ENCODE results near the gene PDE6B.
"Not testable (repeated sequence)": the region's sequence is repeated elsewhere in the genome, so short reads cannot be mapped to it uniquely, and the experiment has no call there.

PDE6B gene

DNA sequence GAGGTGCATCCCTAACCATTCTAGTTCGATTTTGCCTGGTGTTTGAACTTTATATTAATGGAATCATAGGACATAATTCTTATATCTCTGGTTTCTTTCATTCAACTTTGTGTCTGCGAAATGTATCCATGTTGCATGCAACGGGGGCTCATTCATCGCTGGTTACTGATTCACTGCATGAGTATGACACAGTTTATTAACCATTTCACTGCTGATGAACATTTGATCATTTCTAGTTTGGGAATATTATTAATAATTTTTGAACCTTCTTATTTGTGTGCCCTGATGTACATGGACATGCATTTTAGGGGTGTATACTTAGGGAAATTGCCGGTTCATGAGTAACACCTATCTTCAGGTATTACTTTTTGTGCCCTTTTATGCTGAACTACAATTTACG is 44.2 kb upstream of the PDE6B start:
- DNase-seq (ENCODE audit: low spot score), result no peak
- TF ChIP-seq, protein P1, sequence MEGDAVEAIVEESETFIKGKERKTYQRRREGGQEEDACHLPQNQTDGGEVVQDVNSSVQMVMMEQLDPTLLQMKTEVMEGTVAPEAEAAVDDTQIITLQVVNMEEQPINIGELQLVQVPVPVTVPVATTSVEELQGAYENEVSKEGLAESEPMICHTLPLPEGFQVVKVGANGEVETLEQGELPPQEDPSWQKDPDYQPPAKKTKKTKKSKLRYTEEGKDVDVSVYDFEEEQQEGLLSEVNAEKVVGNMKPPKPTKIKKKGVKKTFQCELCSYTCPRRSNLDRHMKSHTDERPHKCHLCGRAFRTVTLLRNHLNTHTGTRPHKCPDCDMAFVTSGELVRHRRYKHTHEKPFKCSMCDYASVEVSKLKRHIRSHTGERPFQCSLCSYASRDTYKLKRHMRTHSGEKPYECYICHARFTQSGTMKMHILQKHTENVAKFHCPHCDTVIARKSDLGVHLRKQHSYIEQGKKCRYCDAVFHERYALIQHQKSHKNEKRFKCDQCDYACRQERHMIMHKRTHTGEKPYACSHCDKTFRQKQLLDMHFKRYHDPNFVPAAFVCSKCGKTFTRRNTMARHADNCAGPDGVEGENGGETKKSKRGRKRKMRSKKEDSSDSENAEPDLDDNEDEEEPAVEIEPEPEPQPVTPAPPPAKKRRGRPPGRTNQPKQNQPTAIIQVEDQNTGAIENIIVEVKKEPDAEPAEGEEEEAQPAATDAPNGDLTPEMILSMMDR (IDR thresholded peaks at IDR 0.05; ENCODE audit: extremely low read depth, missing control alignments), result no peak

DNA sequence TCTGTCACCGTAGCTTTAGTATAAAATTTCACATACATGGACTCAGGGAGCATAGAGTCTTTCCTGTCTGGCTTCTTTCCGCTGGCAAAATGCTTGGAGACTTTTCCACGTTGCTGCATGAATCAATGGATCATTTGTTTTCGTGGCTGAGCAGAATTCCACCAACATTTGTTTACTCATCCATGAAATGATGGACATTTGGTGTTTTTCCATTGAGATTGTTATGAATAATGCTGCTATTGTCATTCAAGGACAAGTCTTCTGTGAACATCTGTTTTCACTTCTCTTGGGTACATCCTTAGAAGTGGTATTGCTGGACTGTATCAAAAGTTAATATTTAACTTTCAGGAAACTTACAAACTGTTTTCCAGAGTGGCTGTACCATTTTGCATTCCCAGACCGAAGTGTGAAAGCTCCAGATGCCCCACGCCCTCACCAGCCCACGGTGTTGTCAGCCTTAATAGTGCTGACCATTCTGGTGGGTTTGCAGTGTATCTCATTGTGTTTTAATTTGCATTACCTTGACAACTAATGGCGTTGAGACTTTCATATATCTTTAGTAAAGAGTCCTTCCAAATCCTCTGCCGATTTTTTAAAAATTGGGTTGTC is 43.5 kb upstream of the PDE6B start:
- TF ChIP-seq, protein P1 (IDR thresholded peaks at IDR 0.05; ENCODE audit: extremely low read depth, missing control alignments), result no peak

DNA sequence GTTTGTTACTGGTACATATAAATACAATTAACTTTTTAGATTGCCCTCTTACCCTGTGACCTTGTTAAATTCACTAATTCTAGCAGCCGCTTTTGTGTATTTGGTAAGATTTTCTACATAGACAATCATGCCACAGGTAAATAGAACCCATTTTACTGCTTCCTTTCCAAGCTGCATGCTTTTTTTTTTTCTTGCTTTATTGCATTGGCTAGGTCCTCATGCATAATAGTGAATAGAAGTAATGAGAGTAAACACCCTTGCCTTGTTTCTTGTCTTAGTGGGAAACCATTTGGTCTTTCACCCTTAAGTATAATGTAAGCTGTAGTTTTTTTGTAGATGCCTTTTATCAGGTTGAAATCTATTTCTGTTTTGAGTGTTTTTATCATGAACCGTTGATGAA is 41.6 kb upstream of the PDE6B start:
- no peak for DNase-seq (ENCODE audit: low spot score)
- TF ChIP-seq, protein P1 (IDR thresholded peaks at IDR 0.05; ENCODE audit: extremely low read depth, missing control alignments), result no peak

More for the DNA sequence above, 43.5 kb upstream of the PDE6B start:
- no peak for DNase-seq (ENCODE audit: low spot score)

DNA sequence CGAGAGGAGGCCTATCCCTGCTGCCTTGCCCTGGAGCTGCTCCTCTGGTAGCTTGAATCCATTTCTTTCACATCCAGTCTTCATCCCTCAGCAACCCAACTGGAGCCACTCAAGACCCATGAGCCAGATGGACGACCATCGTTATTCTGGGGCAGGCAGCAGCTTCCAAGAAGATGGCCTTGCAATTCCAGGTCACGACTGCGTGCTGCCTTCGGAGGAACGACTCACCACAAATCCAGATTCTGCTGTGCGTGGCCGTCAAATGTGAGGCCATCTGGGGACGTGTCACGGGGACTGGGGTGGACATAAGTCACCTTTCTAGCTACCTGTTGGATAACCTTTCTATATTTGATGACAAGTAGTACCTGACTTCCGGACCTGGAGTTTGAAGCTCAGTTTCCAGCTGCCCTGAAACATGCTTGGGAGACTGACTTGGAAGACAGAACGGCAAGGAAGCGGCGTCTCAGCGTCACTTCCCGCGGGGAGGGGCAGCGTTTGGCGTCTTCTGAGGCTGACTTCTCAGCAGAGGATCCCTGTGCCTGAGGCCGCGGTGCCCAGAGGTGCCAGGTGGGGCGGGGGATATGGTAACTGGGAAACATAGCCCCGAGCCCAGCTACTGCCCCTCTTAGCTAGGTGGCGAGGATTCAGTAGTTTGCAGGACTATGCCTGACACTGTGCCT is 37.6 kb upstream of the PDE6B start:
- no peak for DNase-seq (ENCODE audit: low spot score)
- TF ChIP-seq, protein P1 (IDR thresholded peaks at IDR 0.05; ENCODE audit: extremely low read depth, missing control alignments), result no peak

DNA sequence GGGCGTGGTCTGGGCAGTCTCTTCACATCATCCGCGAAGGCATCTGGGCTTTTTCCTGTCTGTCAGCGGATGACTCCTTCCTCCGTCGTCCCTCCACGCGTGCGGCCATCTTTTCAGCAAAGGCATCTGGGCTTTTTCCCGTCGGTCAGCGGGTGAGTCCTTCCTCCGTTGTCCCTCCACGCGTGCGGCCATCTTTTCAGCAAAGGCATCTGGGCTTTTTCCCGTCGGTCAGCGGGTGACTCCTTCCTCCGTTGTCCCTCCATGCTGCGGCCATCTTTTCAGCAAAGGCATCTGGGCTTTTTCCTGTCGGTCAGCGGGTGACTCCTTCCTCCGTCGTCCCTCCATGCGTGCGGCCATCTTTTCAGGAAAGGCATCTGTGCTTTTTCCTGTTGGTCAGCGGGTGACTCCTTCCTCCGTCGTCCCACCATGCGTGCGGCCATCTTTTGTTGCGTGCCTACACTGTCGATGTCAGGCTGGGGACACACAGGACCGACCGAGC is 37.0 kb upstream of the PDE6B start:
- TF ChIP-seq, protein P1 (IDR thresholded peaks at IDR 0.05; ENCODE audit: extremely low read depth, missing control alignments), result no peak
- no peak for DNase-seq (ENCODE audit: low spot score)

DNA sequence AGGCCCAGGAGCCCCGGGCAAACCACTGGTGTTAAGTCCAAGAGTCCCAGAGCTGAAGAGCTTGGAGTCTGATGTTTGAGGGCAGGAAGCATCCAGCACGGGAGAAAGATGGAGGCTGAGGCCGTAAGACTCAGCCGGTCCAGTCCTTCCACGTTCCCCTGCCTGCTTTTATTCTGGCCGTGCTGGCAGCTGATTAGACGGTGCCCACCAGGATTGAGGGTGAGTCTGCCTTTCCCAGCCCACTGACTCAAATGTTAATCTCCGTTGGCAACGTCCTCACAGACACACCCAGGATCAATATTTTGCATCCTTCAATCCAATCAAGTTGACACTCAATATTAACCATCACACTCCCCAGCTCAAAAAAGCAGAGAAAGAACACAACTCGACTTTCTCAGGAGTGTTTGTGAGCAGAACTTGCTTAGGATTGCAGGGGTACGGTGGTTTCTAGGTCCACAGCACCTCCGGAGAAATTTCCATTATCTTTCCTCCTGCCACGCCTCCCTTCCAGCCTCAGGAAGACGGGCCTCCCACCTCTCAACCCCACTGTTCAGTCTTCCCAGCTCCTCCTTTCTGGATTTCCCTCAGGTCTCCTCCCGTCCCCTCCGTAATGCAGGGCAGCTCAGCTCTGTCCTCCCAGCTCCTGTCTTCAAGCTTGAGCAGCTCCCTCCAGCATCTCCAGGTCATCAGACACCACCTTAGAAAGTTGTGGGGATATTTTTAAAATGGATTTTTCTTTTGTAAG is 36.0 kb upstream of the PDE6B start:
- TF ChIP-seq, protein P1 (IDR thresholded peaks at IDR 0.05; ENCODE audit: extremely low read depth, missing control alignments), result no peak
- no peak for DNase-seq (ENCODE audit: low spot score)

DNA sequence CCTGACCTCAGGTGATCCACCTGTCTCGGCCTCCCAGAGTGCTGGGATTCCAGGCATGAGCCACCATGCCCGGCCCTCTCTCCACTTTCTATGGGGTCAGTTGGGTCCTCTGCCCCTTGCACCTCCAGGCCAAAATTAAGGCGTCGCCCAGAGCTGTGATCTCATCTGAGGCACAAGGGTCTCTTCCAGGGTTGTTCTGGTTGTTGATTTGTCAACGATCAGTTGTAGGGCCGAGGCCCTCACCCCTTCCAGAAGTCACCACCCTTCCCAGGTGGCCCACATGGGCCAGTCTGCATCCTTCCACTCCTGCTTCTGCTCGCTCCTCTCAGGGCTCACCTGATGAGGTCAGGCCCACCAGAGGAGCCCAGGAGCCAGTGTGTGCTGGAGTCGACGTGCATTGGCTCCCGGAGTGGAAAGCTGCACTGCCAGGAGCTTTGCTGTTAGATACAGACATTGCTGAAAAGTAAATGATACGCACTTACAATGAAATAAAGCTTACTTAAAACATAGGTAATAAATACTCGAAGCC is 35.0 kb upstream of the PDE6B start:
- no peak for DNase-seq (ENCODE audit: low spot score)
- TF ChIP-seq, protein P1 (IDR thresholded peaks at IDR 0.05; ENCODE audit: extremely low read depth, missing control alignments), result no peak

DNA sequence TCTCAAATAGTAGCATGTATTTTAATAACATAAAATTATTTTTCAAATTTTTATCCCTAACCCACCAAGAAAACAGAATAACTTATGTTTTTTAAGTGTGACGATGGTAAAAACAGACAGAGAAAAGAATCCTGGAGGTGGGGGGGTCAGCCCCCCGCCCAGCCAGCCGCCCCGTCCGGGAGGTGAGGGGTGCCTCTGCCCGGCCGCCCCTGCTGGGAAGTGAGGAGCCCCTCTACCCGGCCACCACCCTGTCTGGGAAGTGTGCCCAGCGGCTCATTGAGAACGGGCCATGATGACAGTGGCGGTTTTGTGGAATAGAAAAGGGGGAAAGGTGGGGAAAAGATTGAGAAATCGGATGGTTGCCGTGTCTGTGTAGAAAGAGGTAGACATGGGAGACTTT is 33.2 kb upstream of the PDE6B start:
- DNase-seq (ENCODE audit: low spot score), result not testable (repeated sequence)

Data from GM20000 (cell line).